Peyer's patch (tissue), 4 donors: ENCODE results near the gene FLG.

Source experiments
- CTCF ChIP-seq, 6 experiments: fragments of 450-650 bp in 4 of 6; fragments of 200-600 bp in 2 of 6; sonication (generic) in 1 of 6; IDR thresholded peaks; one replicate each; pipeline ENCODE4 v1.5.1; 2017 to 2019; ENCODE audit warnings: antibody characterized with exemption in 6 of 6, mild to moderate bottlenecking in 3 of 6, moderate library complexity in 1 of 6
- POLR2A ChIP-seq, 2 donors: fragments of 450-650 bp; IDR thresholded peaks; one replicate each; pipeline ENCODE4 v1.5.1; 2017; ENCODE audit warnings: antibody characterized with exemption in 2 of 2, mild to moderate bottlenecking in 2 of 2, moderate library complexity in 2 of 2

DNA sequence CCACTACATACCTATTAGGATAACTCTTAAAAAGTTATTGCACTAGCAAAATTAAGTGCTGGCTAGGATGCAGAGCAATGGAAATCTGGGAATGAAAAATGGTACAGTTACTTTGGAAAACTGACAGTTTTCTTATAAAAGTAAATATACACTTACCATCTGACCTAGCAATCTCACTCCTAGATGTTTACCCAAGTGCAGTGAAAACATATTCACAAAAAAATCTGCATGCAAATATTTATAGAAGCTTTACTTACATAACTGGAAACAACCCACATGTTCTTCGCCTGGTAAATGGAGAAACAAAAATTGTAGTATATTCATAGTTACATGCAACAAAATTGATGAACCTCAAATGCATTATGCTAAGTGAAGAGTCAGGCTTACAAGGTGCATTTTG is 47.6 kb upstream of the FLG start:
- TF ChIP-seq CTCF (IDR thresholded peaks at IDR 0.05) (no peak), POLR2A (IDR thresholded peaks at IDR 0.05) (no peak)
